ENCODE measurements around the gene TRPM3.

DNA sequence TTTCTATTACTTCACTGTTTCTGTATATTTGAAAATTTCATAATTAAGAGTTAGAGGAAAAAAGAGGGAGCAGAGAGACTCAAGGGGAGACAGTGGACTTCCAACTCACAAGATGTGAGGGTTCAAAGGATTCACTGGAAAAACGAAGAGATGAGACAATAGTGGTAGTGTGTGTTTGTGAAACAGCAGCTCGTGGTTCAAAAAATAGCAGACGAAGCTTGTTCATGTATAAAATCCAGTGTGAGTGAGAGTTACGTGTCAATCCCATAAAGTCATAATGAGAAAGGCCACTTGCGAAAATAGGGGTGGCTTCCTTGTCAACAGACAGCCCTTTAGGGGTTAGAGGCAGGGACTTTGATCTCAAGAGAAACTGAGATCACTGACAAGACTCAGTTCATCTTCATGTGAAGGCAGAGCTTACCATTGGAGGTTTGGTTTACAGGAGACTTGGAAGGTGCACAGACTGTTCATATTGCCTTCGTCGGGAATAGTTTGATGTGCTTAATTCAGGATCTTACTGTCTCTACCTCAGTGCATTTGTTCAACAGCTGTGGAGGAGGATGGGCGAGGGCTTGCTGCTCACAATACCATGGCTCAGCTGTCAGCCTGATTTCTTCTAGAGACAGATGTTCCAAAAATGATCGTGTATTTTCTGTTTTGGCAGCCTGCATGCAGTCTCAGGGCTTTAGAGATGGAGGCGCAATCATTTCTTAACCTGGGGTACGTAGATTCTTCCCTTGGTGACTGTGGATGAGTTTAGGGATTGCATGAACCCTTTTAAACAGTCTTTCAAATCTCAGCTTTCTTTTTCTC, 601.3 kb downstream of the TRPM3 start:
- TF ChIP-seq, protein P1, sequence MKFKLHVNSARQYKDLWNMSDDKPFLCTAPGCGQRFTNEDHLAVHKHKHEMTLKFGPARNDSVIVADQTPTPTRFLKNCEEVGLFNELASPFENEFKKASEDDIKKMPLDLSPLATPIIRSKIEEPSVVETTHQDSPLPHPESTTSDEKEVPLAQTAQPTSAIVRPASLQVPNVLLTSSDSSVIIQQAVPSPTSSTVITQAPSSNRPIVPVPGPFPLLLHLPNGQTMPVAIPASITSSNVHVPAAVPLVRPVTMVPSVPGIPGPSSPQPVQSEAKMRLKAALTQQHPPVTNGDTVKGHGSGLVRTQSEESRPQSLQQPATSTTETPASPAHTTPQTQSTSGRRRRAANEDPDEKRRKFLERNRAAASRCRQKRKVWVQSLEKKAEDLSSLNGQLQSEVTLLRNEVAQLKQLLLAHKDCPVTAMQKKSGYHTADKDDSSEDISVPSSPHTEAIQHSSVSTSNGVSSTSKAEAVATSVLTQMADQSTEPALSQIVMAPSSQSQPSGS (IDR thresholded peaks at IDR 0.05; ENCODE audit: low read length): no peak
- TF ChIP-seq, protein P2, sequence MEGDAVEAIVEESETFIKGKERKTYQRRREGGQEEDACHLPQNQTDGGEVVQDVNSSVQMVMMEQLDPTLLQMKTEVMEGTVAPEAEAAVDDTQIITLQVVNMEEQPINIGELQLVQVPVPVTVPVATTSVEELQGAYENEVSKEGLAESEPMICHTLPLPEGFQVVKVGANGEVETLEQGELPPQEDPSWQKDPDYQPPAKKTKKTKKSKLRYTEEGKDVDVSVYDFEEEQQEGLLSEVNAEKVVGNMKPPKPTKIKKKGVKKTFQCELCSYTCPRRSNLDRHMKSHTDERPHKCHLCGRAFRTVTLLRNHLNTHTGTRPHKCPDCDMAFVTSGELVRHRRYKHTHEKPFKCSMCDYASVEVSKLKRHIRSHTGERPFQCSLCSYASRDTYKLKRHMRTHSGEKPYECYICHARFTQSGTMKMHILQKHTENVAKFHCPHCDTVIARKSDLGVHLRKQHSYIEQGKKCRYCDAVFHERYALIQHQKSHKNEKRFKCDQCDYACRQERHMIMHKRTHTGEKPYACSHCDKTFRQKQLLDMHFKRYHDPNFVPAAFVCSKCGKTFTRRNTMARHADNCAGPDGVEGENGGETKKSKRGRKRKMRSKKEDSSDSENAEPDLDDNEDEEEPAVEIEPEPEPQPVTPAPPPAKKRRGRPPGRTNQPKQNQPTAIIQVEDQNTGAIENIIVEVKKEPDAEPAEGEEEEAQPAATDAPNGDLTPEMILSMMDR (IDR thresholded peaks at IDR 0.05; ENCODE audit: control extremely low read depth in 1 of 3, insufficient read depth in 1 of 3, low read depth in 1 of 3, low read length in 3 of 3): no peak
- no peak for TF ChIP-seq POLR2A (IDR thresholded peaks at IDR 0.05; ENCODE audit: control extremely low read depth in 1 of 2, low read depth in 2 of 2, low read length in 2 of 2)

Data from H1 (cell line).